ENCODE measurements around the gene TFB2M.

DNA sequence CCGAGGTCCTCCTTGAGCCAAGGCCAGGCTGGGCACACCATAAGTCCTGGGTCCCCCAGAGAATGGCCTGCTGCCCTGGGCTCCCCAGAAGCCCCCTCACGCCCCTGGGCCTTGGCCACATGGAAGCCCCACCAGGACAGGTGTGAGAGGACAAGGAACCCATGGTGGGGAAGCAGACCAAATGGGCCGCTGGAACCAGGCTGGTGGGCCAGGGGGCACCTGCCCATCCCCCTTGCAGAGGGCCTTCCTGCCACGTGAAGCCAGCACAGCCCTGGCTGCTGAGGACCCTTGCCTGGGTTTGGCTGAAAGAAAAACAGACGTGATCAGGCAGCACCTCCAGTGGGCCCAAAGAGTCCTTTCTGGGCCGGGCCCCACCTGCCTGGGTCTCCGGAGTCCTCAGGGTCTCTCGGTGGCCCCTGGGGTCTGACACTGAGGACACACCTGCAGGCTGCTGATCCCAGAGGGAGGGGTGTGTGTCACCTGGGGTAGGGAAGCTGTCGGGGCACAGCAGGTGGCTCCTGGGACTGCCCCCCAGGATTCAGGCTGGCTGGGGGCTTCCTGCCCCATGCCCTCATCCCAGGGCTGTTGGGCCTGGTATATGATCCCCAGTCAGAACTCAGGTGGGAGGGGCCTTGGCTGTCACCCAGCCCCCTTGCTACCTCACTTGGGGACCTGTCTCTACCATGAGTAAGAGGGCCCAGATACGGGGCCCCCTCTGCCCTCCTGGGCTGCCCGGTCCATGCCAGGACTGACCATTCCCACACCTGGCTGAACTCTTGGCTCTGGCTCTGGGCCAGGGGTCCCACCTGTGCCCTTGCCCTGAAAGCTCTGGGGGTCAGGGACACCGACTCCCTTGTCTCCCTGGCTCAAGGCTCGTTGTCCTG is 55.7 kb downstream of the TFB2M start:
- TF ChIP-seq POLR2A (IDR thresholded peaks at IDR 0.05; ENCODE audit: low read depth) (no peak), EP300 (IDR thresholded peaks at IDR 0.05) (no peak)
- TF ChIP-seq, protein P1, sequence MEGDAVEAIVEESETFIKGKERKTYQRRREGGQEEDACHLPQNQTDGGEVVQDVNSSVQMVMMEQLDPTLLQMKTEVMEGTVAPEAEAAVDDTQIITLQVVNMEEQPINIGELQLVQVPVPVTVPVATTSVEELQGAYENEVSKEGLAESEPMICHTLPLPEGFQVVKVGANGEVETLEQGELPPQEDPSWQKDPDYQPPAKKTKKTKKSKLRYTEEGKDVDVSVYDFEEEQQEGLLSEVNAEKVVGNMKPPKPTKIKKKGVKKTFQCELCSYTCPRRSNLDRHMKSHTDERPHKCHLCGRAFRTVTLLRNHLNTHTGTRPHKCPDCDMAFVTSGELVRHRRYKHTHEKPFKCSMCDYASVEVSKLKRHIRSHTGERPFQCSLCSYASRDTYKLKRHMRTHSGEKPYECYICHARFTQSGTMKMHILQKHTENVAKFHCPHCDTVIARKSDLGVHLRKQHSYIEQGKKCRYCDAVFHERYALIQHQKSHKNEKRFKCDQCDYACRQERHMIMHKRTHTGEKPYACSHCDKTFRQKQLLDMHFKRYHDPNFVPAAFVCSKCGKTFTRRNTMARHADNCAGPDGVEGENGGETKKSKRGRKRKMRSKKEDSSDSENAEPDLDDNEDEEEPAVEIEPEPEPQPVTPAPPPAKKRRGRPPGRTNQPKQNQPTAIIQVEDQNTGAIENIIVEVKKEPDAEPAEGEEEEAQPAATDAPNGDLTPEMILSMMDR (IDR thresholded peaks at IDR 0.05), result no peak

Data from esophagus muscularis mucosa (tissue), 4 donors.